Left lung (tissue), 10 donors: Measurements from ENCODE around the gene ZNF644. TPM values are rescaled to one million over a fixed set of nuclear protein-coding genes. Genes with fewer than 3 reads are reported as not detected.

Experiments used
- ATAC-seq: fragments of 200-7000 bp; cut with Tn5 transposase; one replicate; pipeline ENCODE4 v1.9.1; 2020; ENCODE audit warnings: moderate library complexity
- DNase-seq, 4 donors: peaks; one replicate each; pipeline ENCODE4 v3.0.0-alpha.2; 2013 to 2020
- H3K27ac ChIP-seq, 2 donors: fragments of 200-600 bp; sonication (generic) in 1 of 2; one replicate each; pipeline versions ENCODE4 v1.5.0 to v1.8.0; 2020 to 2021
- H3K27me3 ChIP-seq, 2 donors: fragments of 200-600 bp; sonication (generic) in 1 of 2; one replicate each; pipeline versions ENCODE4 v1.5.0 to v1.8.0; 2020 to 2021
- H3K36me3 ChIP-seq, 2 donors: fragments of 200-600 bp; sonication (generic) in 1 of 2; one replicate each; pipeline versions ENCODE4 v1.5.0 to v1.8.0; 2020 to 2021
- H3K4me1 ChIP-seq, 2 donors: fragments of 200-600 bp; one replicate each; pipeline ENCODE4 v1.8.0; 2021
- H3K4me3 ChIP-seq, 2 donors: fragments of 200-600 bp; sonication (generic) in 1 of 2; one replicate each; pipeline versions ENCODE4 v1.5.0 to v1.8.0; 2020 to 2021; ENCODE audit warnings: mild to moderate bottlenecking in 1 of 2
- H3K9me3 ChIP-seq, 2 donors: fragments of 200-600 bp; sonication (generic) in 1 of 2; one replicate each; pipeline versions ENCODE4 v1.5.0 to v1.8.0; 2020 to 2021
- CTCF ChIP-seq, 2 donors: fragments of 200-600 bp; sonication (generic) in 1 of 2; IDR thresholded peaks; one replicate each; pipeline versions ENCODE4 v1.5.0 to v1.8.0; 2021; ENCODE audit warnings: antibody characterized with exemption in 2 of 2
- intact Hi-C, 2 donors: fragments of 100-400 bp; cut with DNase I; formaldehyde crosslinking; loops; one replicate each; pipeline versions ENCODE4 v1.11.2 to v1.14.2; 2022
- polyA plus RNA-seq, 6 donors: library from polyadenylated mRNA; unstranded; fragments of 120-200 nt; gene quantifications; one replicate each; pipeline ENCODE4 v1.2.1, GENCODE V29; 2013; ENCODE audit not compliant: insufficient read length in 6 of 6
- total RNA-seq, 2 donors: library from RNA; stranded (reverse); fragmentation: NEBNext Ultra II Directional; extraction: Animal tissue kit (Norgen Biotek cat#: 25700); gene quantifications; one replicate each; pipeline ENCODE4 v1.2.1, GENCODE V29; 2021
- donor health status: DM: no; HTN: yes; CAD: no.
- donor health status: DM: no; HTN: no; CAD: no.

The ZNF644 gene
- total and polyA plus RNA-seq, 8 donors = 52.6 to 73.0 (median 65.5) TPM

DNA sequence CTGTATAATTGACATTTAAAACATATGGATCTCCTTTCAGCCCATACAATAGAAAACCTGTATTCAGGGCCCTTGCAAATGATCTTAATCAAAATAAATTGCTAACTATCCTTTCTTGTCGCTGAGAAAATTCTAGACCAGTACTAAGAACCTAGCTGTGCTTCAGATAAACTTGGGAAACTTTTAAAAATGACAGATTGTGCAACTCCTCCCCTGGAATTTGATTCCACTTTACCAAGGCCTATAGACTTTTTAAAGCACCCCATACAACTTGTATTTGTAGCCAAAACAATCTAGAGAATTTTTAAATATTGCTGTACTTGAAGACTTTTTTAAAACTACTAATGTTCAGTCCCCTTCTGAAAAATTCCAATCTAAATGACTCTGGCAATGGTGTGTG is 51.6 kb downstream of the ZNF644 start:
- H3K9me3 ChIP-seq = no peaks in the 10 kb centered on the region
- no peak overlapping the region for H3K4me3 ChIP-seq
- H3K27ac ChIP-seq = no peak overlapping the region
- ATAC-seq = no peak
- DNase-seq = no peak
- no peaks in the 10 kb centered on the region for H3K27me3 ChIP-seq
- no peak for TF ChIP-seq CTCF (IDR thresholded peaks at IDR 0.05)
- H3K4me1 ChIP-seq = no peaks in the 10 kb centered on the region
- intact Hi-C loops = no loop called here
- peaks cover 0 to 9% of the 10 kb centered on the region in 2 donors for H3K36me3 ChIP-seq

GRCh38 chr1:90969241-90969640 is 52.6 kb downstream of the ZNF644 start:
- Histone ChIP-seq H3K36me3 (peaks cover 0 to 9% of the 10 kb centered on the region in 2 donors), H3K4me1 (no peaks in the 10 kb centered on the region), H3K27me3 (no peaks in the 10 kb centered on the region), H3K4me3 (no peak overlapping the region), H3K27ac (no peak overlapping the region), H3K9me3 (no peaks in the 10 kb centered on the region)
- ATAC-seq (no peak), DNase-seq (no peak)
- intact Hi-C loops = no loop called here
- no peak for TF ChIP-seq CTCF (IDR thresholded peaks at IDR 0.05)

DNA sequence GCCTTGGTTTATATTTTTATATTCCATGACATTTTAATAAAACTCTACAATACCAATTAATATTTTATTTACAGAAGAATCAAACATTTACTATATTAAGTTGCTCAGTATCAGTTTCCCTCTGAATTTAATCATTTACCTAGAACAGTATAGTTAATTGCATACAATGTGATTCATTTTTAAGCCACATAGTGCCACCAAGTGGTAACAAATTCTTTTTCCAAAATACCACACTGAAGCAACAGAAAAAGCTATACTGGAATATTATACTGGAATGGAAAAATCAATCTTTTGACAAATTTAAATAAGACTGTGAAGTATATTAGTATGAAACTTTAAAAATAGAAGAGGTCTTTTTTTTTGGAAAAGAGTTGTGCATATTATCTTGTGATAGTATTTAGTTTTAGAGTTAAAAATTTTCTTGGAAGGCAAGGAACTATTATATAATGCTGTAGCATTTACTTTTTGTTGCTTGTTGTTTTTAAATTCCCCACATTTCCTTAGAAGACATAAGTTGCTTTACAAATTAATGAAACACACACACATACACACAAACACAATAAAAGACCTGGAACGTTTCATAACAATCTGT is 57.3 kb downstream of the ZNF644 start:
- peak in 1 of 2 donors; percentile 38 for TF ChIP-seq CTCF (IDR thresholded peaks at IDR 0.05)
- intact Hi-C loops = no loop called here
- no peak overlapping the region for H3K4me3 ChIP-seq
- no peak overlapping the region for H3K27ac ChIP-seq
- H3K9me3 ChIP-seq = no peaks in the 10 kb centered on the region
- ATAC-seq (peak; percentile 61), DNase-seq (peak in 1 of 4 donors; percentile 10)
- H3K4me1 ChIP-seq = peaks cover 0 to 18% of the 10 kb centered on the region in 2 donors
- no peaks in the 10 kb centered on the region for H3K36me3 ChIP-seq
- no peaks in the 10 kb centered on the region for H3K27me3 ChIP-seq

GRCh38 chr1:90963651-90964050 is 58.2 kb downstream of the ZNF644 start:
- Histone ChIP-seq H3K4me1 (peaks cover 0 to 20% of the 10 kb centered on the region in 2 donors), H3K36me3 (no peaks in the 10 kb centered on the region), H3K9me3 (no peaks in the 10 kb centered on the region), H3K27me3 (no peaks in the 10 kb centered on the region), H3K27ac (no peak overlapping the region), H3K4me3 (no peak overlapping the region)
- DNase-seq (no peak), ATAC-seq (no peak)
- intact Hi-C loops = no loop called here
- no peak for TF ChIP-seq CTCF (IDR thresholded peaks at IDR 0.05)

- H3K4me3 ChIP-seq = no peak overlapping the region
- TF ChIP-seq CTCF (IDR thresholded peaks at IDR 0.05) = no peak
- no peaks in the 10 kb centered on the region for H3K36me3 ChIP-seq
- ATAC-seq (no peak), DNase-seq (no peak)
- intact Hi-C loops = no loop called here
- no peak overlapping the region for H3K27ac ChIP-seq
- no peaks in the 10 kb centered on the region for H3K27me3 ChIP-seq
- H3K4me1 ChIP-seq = peaks cover 0 to 20% of the 10 kb centered on the region in 2 donors
- H3K9me3 ChIP-seq = no peaks in the 10 kb centered on the region
These were observed 58.6 kb downstream of the ZNF644 start for GRCh38 chr1:90963236-90963635.
